GM18499 (cell line): ENCODE measurements around the gene NKX1-2.

Experiments
- ATAC-seq: cut with Tn5 transposase; IDR thresholded peaks from one replicate; pipeline ENCODE4 v1.9.1; 2021; ENCODE audit warnings: moderate number of reproducible peaks; ENCODE audit not compliant: insufficient read depth, unreplicated experiment

The NKX1-2 gene

GRCh38 chr10:124450012-124450782, at the start of gene NKX1-2:
Gene NKX1-2, minus strand, starts transcription at chr10:124450035. Its CDS starts 92 bp downstream, at chr10:124449943.
- ATAC-seq, result no peak

DNA sequence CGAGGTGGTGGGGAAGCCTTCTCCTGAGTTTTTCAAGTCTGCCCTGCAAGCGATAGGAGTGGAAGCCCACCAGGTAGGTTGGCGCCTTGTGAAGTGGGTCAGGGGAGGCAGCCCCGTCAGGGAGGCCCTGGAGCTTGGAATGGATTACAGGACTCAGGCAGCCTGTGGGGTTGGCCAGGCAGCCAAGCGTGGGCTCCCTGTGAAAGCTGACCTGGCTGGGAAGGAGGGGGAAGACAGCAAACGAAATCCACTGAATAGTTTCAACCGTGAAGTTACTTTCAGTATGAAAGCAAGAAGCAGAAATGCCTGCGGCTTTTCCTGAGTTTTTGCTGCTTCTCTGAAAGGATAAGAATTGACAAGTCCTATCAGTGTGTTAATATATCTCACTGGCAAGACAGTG, 48.2 kb upstream of the NKX1-2 start:
- no peak for ATAC-seq

- no peak for ATAC-seq
These were observed 47.5 kb upstream of the NKX1-2 start for GRCh38 chr10:124497196-124497881.

GRCh38 chr10:124496620-124497019, 46.8 kb upstream of the NKX1-2 start:
- no peak for ATAC-seq

- no peak for ATAC-seq
These were observed 46.3 kb upstream of the NKX1-2 start for GRCh38 chr10:124496150-124496549.

GRCh38 chr10:124495725-124496124, 45.9 kb upstream of the NKX1-2 start:
- no peak for ATAC-seq

- ATAC-seq, result no peak
These were observed 45.3 kb upstream of the NKX1-2 start for GRCh38 chr10:124495162-124495561.

DNA sequence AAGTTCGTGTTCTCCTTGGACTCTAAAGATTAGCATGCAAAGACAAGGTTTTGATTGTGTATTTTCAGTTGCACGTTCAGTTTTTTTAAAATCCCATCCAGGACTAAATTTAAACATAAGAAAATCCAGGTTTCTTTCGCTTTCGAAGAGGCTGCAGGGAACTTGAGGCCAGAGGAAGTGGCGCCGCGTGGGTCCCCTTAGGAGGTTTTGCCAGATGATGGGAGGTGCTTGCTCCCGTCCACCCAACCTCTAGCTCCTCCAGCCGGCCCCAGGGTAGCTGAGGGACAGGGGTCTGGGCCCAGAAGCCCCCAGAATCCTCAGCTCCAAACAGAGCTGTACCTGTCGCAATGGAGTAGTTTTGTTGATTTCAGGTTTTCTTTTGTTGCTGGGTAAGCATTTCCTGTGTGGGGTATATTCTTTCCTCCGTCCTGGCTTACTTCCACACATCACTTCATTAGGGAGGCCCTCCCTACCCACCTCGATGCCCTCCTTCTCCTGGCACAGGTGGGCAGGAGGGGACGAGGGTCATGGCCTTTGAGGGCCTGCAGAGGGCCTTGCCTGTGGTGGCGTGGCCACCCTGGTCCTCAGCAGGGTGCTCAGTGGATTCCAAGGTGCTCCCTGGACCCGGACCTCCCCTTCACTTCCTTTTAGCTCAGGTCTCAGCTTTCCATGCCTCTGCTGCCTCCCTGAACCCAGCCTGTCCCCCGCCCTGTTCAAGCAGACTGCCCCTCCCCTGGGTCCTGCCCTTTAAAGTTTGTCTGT, 44.4 kb upstream of the NKX1-2 start:
- ATAC-seq, result no peak

- no peak for ATAC-seq
These were observed 43.5 kb upstream of the NKX1-2 start for GRCh38 chr10:124493214-124493882.

DNA sequence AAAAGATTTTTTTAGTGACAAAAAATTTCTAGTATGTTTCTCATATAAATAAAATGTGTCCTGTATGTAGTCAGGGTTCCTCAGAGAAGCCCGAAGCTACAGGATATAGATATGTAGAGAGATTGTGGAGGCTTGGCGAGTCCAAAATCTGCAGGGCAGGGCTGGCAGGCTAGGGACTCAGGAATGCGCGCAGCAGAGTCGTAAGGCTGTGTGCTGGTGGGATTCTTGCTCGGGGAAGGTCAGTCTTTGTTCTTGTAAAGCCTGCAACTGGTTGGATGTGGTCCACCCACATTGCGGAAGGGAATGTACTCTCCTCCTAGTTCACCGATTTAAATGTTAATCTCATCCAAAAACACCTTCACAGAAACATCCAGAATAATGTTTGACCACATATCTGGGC, 42.4 kb upstream of the NKX1-2 start:
- no peak for ATAC-seq

DNA sequence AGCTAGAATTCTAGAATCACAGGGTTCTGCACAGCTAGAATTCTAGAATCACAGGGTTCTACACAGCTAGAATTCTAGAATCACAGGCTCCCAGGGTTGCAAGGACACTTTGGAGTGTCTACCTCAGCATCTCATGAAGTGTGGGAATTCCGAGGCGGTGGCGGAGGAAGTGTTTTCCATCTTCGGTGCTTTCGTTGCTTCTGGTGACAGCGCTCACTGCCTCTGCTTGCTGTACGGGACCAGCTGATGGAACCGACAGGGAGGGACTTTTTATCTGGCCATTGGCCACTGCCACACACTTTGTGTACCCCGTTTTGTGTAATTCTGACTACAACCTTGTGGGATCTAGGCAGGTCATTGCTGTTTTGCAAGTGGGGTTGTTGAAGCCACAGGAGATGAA, 41.3 kb upstream of the NKX1-2 start:
- ATAC-seq, result no peak

- no peak for ATAC-seq
These were observed 36.8 kb upstream of the NKX1-2 start for GRCh38 chr10:124486635-124487034.

DNA sequence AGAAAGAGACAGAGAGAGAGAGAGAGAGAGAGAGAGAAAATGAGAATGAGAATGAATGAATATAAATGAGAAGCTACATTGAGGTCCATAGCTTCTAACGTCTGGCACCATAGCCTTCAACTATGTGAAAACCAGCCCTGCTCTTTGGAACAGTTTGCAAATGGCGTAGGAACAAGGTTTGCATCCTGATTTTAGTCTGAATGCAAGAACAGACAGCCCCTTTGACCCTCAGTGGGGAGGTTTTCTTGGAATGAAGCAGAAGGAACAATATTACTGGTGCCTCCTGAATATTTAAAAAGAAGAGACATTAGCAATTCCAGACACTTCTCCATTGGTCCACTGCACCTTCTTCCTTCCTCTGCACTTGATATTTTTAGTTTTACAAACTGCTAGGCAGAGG, 34.8 kb upstream of the NKX1-2 start:
- ATAC-seq, result no peak

DNA sequence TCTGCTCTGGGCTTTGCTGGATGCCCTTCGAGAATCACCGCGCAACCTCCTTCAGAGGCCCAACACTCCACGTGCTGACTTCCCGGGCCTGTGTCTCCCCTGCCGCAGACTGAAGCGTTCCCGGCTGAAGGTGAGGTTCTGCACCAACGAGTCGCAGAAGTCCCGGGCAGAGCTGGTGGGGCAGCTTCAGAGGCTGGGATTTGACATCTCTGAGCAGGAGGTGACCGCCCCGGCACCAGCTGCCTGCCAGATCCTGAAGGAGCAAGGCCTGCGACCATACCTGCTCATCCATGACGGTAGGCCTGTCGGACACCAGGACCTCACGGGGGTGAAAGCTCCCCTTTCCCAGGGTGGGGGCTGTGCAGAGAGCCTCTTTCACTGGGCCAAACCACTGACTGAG, 34.2 kb upstream of the NKX1-2 start:
- no peak for ATAC-seq

DNA sequence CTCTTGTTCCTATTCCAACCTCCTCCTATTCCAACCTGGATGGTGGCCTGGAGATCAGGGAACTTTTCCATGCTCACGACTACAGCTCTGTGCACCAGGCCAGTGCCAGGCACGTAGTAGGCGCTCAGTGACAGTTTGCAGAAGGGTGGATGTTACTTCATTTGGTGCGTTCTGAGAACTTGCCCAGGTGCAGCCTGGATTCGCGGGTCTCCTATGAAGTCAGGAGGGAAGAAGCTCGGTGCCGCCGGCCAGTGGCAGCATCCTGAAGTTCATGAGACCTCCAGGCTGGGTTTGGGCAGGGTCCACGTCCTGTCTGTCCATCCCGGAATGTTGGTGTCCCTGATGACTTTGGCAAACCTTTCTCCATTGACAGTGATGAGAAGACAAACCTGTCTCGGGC, 33.0 kb upstream of the NKX1-2 start:
- no peak for ATAC-seq

DNA sequence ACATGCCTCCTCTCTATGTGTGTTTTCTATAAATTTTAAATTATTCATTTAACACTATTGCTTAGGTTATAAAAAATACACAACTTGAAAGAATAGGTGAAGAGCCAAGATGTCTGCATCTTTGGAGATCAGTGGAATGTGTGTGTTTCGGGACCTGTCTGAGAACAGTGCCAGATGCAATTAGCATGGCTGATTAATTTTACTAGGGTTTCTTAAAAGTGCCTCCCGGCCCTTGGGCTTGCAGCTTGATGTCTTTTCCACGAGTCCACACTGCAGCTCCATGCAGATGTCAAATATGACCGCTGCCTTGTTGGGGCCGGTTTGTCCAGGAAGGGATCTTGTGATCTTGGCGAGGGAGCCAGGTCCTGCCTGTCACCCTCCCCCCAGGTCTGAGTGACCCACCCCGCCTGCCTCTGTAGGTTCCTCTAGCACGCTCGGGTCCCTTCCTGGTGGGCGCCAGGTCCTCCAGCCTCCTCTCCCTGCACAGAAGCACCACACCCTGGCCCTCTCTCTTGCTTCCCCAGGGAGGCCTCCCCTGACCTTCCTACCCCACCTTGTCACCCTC, 32.5 kb upstream of the NKX1-2 start:
- no peak for ATAC-seq

- ATAC-seq, result no peak
These were observed 31.9 kb upstream of the NKX1-2 start for GRCh38 chr10:124481717-124482116.

DNA sequence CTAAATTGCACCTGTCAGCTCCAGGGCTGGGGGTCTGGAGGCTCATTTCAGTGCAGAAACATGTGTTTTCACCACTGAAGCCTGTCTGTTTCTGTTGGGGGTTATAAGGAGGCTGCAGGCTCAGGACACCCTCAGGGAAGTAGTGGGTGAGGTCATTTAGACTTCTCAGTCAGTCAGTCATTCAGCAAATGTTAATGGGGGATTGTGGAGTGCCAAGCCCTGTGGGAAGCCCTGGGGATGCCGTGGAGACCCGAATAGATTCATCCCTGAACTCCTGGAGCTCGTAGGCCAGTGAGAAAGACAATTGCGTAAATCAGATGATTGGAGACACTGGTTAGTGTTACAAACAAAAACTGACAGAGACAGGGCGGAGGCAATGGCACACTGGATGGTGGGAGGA, 31.0 kb upstream of the NKX1-2 start:
- no peak for ATAC-seq

DNA sequence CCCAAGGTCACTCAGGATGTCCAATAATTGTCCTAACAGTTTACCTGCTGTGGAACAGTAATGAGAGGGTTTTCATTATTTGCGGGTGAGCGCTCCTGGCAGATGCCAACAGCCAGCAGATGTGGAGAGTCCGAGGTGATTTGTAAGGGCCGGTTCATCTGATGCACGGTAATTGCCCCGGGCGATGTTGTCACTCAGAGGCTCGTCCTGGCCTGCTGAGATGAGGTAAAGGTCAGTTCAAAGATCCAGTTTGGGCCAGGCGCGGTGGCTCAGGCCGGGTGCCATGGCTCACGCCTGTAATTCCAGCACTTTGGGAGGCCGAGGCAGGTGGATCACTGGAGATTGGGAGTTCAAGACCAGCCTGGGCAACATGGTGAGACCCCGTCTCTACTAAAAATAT, 28.7 kb upstream of the NKX1-2 start:
- no peak for ATAC-seq

DNA sequence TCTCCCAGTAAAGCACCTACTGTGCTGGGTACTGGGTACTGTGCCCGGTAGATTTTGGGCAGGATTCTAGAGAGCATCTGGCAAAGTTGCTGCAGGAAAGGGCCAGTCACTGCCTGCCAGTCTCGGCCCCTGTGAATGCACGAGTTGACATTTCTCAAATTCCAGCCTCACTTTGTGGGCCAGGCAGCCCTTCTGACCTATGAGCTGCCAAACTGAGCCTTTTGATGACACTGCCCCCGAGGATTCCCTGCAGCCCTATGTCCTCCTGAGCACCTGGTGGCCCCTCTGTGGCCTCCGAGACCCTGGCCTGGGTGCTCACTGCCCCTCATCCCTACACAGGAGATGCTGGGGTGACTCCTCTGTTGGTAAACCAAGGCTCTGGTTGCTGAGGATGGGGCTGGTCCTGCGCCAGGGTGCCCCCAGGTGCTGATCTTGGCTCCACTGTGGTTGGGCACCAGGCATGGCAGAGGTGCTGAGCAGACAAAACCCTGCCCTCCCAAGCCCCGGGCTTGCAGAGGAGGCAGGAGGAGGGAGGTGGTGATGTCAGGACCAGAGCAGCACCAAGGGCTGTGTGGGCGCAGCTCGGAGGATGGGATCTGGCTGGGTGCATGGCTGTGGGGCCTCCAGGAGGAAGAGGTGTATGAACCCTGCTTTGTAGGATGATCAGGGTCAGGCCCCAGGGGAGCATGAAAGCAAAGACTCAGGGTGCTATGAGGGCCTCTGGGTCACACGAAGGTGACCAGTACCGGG, 28.0 kb upstream of the NKX1-2 start:
- no peak for ATAC-seq
